Colonic mucosa (tissue), 4 donors: ENCODE measurements around the gene WWOX. TPM values are rescaled to one million over a fixed set of nuclear protein-coding genes. Genes with fewer than 3 reads are reported as not detected.

Experiments
- DNase-seq: peaks from one replicate; pipeline ENCODE4 v3.0.0-alpha.2; 2020
- H3K27ac ChIP-seq: fragments of 200-600 bp; one replicate; pipeline ENCODE4 v1.8.0; 2021
- H3K27me3 ChIP-seq: fragments of 200-600 bp; one replicate; pipeline ENCODE4 v1.8.0; 2021
- H3K36me3 ChIP-seq: fragments of 200-600 bp; one replicate; pipeline ENCODE4 v1.8.0; 2021
- H3K4me1 ChIP-seq: fragments of 200-600 bp; one replicate; pipeline ENCODE4 v1.8.0; 2021; ENCODE audit warnings: mild to moderate bottlenecking
- H3K4me3 ChIP-seq: fragments of 200-600 bp; one replicate; pipeline ENCODE4 v1.8.0; 2021
- H3K9ac ChIP-seq, 2 donors: one replicate each; pipeline ENCODE4 v1.7.0; 2013; ENCODE audit warnings: control low read depth in 2 of 2, low read depth in 2 of 2, low read length in 2 of 2
- H3K9me3 ChIP-seq: fragments of 200-600 bp; one replicate; pipeline ENCODE4 v1.8.0; 2021
- intact Hi-C: fragments of 100-400 bp; cut with DNase I; formaldehyde crosslinking; loops from one replicate; pipeline ENCODE4 v1.14.1; 2022
- total RNA-seq, 2 donors: library from RNA; stranded (reverse); fragmentation: NEBNext Ultra II Directional in 1 of 2; extraction: Animal tissue kit (Norgen Biotek cat#: 25700) in 1 of 2; gene quantifications; one replicate each; pipeline ENCODE4 v1.2.1, GENCODE V29; 2021
- TF ChIP-seq, protein P1 (sequence below): fragments of 200-600 bp; IDR thresholded peaks from one replicate; pipeline ENCODE4 v1.8.0; 2022; ENCODE audit warnings: antibody characterized with exemption, mild to moderate bottlenecking
- donor health status: healthy.
- donor health status: DM: no; HTN: no; CAD: no.
- donor health status: DM: no; HTN: no; CAD: no.

WWOX gene
- total RNA-seq, 2 donors from 2014 or later: 7.2 to 11.0 TPM

- TF ChIP-seq, protein P1, sequence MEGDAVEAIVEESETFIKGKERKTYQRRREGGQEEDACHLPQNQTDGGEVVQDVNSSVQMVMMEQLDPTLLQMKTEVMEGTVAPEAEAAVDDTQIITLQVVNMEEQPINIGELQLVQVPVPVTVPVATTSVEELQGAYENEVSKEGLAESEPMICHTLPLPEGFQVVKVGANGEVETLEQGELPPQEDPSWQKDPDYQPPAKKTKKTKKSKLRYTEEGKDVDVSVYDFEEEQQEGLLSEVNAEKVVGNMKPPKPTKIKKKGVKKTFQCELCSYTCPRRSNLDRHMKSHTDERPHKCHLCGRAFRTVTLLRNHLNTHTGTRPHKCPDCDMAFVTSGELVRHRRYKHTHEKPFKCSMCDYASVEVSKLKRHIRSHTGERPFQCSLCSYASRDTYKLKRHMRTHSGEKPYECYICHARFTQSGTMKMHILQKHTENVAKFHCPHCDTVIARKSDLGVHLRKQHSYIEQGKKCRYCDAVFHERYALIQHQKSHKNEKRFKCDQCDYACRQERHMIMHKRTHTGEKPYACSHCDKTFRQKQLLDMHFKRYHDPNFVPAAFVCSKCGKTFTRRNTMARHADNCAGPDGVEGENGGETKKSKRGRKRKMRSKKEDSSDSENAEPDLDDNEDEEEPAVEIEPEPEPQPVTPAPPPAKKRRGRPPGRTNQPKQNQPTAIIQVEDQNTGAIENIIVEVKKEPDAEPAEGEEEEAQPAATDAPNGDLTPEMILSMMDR: no peak
Measured at GRCh38 chr16:78383118-78383517, 283.7 kb downstream of the WWOX start.

GRCh38 chr16:78385086-78385805, 285.8 kb downstream of the WWOX start:
- intact Hi-C loops: no loop called here
- no peak for DNase-seq

More at GRCh38 chr16:78383118-78383517, 283.7 kb downstream of the WWOX start:
- H3K27ac ChIP-seq: no peak overlapping the region
- H3K4me3 ChIP-seq: no peak overlapping the region
- no peaks in the 10 kb centered on the region for H3K4me1 ChIP-seq
- H3K36me3 ChIP-seq: no peaks in the 10 kb centered on the region
- intact Hi-C loops: no loop called here
- H3K27me3 ChIP-seq: no peaks in the 10 kb centered on the region
- H3K9ac ChIP-seq: no peak overlapping the region
- no peak for DNase-seq
- H3K9me3 ChIP-seq: no peaks in the 10 kb centered on the region

GRCh38 chr16:78386557-78387324, 287.3 kb downstream of the WWOX start:
- intact Hi-C loops: no loop called here
- Histone ChIP-seq H3K9ac (no peak overlapping the region), H3K27me3 (no peaks in the 10 kb centered on the region), H3K4me3 (no peak overlapping the region), H3K27ac (no peak overlapping the region), H3K9me3 (no peaks in the 10 kb centered on the region), H3K36me3 (no peaks in the 10 kb centered on the region), H3K4me1 (no peaks in the 10 kb centered on the region)
- TF ChIP-seq, protein P1: no peak
- DNase-seq: no peak

More at GRCh38 chr16:78385086-78385805, 285.8 kb downstream of the WWOX start:
- TF ChIP-seq, protein P1: no peak
- no peak overlapping the region for H3K9ac ChIP-seq
- no peaks in the 10 kb centered on the region for H3K4me1 ChIP-seq
- no peaks in the 10 kb centered on the region for H3K27me3 ChIP-seq
- H3K4me3 ChIP-seq: no peak overlapping the region
- H3K36me3 ChIP-seq: no peaks in the 10 kb centered on the region
- no peak overlapping the region for H3K27ac ChIP-seq
- H3K9me3 ChIP-seq: no peaks in the 10 kb centered on the region

GRCh38 chr16:78389009-78389498, 289.6 kb downstream of the WWOX start:
- no peak for DNase-seq
- TF ChIP-seq, protein P1: no peak
- no peak overlapping the region for H3K9ac ChIP-seq
- no peaks in the 10 kb centered on the region for H3K9me3 ChIP-seq
- H3K36me3 ChIP-seq: no peaks in the 10 kb centered on the region
- H3K4me3 ChIP-seq: no peak overlapping the region
- H3K4me1 ChIP-seq: no peaks in the 10 kb centered on the region
- no peak overlapping the region for H3K27ac ChIP-seq
- H3K27me3 ChIP-seq: no peaks in the 10 kb centered on the region
- intact Hi-C loops: no loop called here

- Histone ChIP-seq H3K9ac (no peak overlapping the region), H3K27me3 (no peaks in the 10 kb centered on the region), H3K27ac (no peak overlapping the region), H3K4me1 (no peaks in the 10 kb centered on the region), H3K36me3 (no peaks in the 10 kb centered on the region), H3K4me3 (no peak overlapping the region), H3K9me3 (no peaks in the 10 kb centered on the region)
- intact Hi-C loops: no loop called here
- no peak for DNase-seq
- TF ChIP-seq, protein P1: no peak
Measured at GRCh38 chr16:78390092-78390491, 290.6 kb downstream of the WWOX start.
